B cell (primary cell): Measurements from ENCODE around the gene MYCN. TPM values are rescaled to one million over a fixed set of nuclear protein-coding genes. Genes with fewer than 3 reads are reported as not detected.
A peak's percentile ranks its signal among the peaks of the same experiment; 100 is the strongest.

Source experiments
- ATAC-seq: fragments of 200-7000 bp; cut with Tn5 transposase; one replicate; pipeline ENCODE4 v1.10.0; 2021; ENCODE audit warnings: low read depth, mild to moderate bottlenecking, moderate number of reproducible peaks, moderate library complexity
- CTCF ChIA-PET: fragments of 350-600 bp; sonication (Branson Sonifier 250); formaldehyde crosslinking; loops from one replicate; lab custom pipeline; 2021; ENCODE audit warnings: antibody characterized with exemption, inconsistent platforms; lab: Charles Lee
- POLR2A ChIA-PET: fragments of 350-600 bp; sonication (Branson Sonifier 250); formaldehyde crosslinking; loops from one replicate; lab custom pipeline; 2021; ENCODE audit warnings: antibody characterized with exemption; lab: Charles Lee
- DNase-seq: peaks from one replicate; pipeline ENCODE4 v3.0.0; 2013
- H2AFZ ChIP-seq: 2 replicates; pipeline ENCODE4 v1.6.1; 2012; ENCODE audit warnings: mild to moderate bottlenecking, low read depth, low read length; ENCODE audit not compliant: insufficient read depth, poor library complexity, severe bottlenecking
- H3K27ac ChIP-seq, 2 donors: 1 replicate in 1 of 2; 2 replicates in 1 of 2; pipeline ENCODE4 v1.5.1; 2012 to 2013; ENCODE audit warnings: low read length in 2 of 2, mild to moderate bottlenecking in 2 of 2, moderate library complexity in 1 of 2
- H3K27me3 ChIP-seq, 4 experiments: fragments of 200-600 bp in 1 of 4; sonication (generic) in 1 of 4; replicated peaks in 1 of 4; 1 replicate in 2 of 4; 2 replicates in 2 of 4; pipeline versions ENCODE4 v1.6.1 to v1.7.0; 2013 to 2016; ENCODE audit warnings: low read length in 3 of 4, mild to moderate bottlenecking in 2 of 4, mixed read lengths in 1 of 4, moderate library complexity in 1 of 4; ENCODE audit not compliant: insufficient read depth in 4 of 4, control insufficient read depth in 3 of 4; ENCODE audit errors: control extremely low read depth in 1 of 4
- H3K36me3 ChIP-seq, 2 experiments: replicated peaks in 1 of 2; 1 replicate in 1 of 2; 2 replicates in 1 of 2; pipeline versions ENCODE4 v1.6.1 to v1.7.1; 2013; ENCODE audit warnings: low read length in 1 of 2; ENCODE audit not compliant: insufficient read depth in 2 of 2, control insufficient read depth in 1 of 2; ENCODE audit errors: control extremely low read depth in 1 of 2, extremely low read depth in 1 of 2
- H3K4me1 ChIP-seq, 2 donors: fragments of 200-600 bp in 1 of 2; sonication (generic) in 1 of 2; 1 replicate in 1 of 2; 2 replicates in 1 of 2; pipeline versions ENCODE4 v1.5.1 to v1.6.1; 2013 to 2017; ENCODE audit warnings: low read length in 2 of 2; ENCODE audit not compliant: control insufficient read depth in 2 of 2, insufficient read depth in 2 of 2
- H3K4me2 ChIP-seq: replicated peaks from 2 replicates; pipeline ENCODE3; 2012; ENCODE audit warnings: mild to moderate bottlenecking, low read depth, low read length; ENCODE audit not compliant: poor library complexity, severe bottlenecking
- H3K4me3 ChIP-seq, 5 experiments: fragments of 200-600 bp in 1 of 5; sonication (generic) in 1 of 5; 1 replicate in 3 of 5; 2 replicates in 2 of 5; pipeline versions ENCODE4 v1.5.1 to v1.7.0; 2011 to 2016; ENCODE audit warnings: low read length in 4 of 5, mild to moderate bottlenecking in 4 of 5, low read depth in 2 of 5, control low read depth in 1 of 5, moderate library complexity in 1 of 5; ENCODE audit not compliant: insufficient read depth in 1 of 5; ENCODE audit errors: control extremely low read depth in 1 of 5, extremely low read depth in 1 of 5
- H3K79me2 ChIP-seq: fragments of 200-600 bp; sonication (generic); one replicate; pipeline ENCODE4 v1.6.0; 2016; ENCODE audit warnings: low read length; ENCODE audit not compliant: control insufficient read depth, insufficient read depth
- H3K9ac ChIP-seq: fragments of 200-600 bp; sonication (generic); 2 replicates; pipeline ENCODE4 v1.6.1; 2017; ENCODE audit warnings: mild to moderate bottlenecking, low read length, moderate library complexity
- H3K9me3 ChIP-seq, 3 donors: one replicate each; pipeline versions ENCODE4 v1.6.1 to v1.7.1; 2013; ENCODE audit warnings: low read length in 2 of 3; ENCODE audit not compliant: control insufficient read depth in 2 of 3, insufficient read depth in 1 of 3; ENCODE audit errors: control extremely low read depth in 1 of 3
- H4K20me1 ChIP-seq: 2 replicates; pipeline ENCODE4 v1.6.0; 2012; ENCODE audit warnings: mild to moderate bottlenecking, low read length; ENCODE audit not compliant: insufficient read depth, control insufficient read depth, poor library complexity, severe bottlenecking
- H3K27ac Mint-ChIP-seq: one replicate; pipeline ENCODE4 v1.8.0; 2021; ENCODE audit warnings: mixed read lengths
- H3K27me3 Mint-ChIP-seq: one replicate; pipeline ENCODE4 v1.8.0; 2021; ENCODE audit warnings: mixed read lengths
- H3K4me1 Mint-ChIP-seq: one replicate; pipeline ENCODE4 v1.8.0; 2021; ENCODE audit warnings: mixed read lengths
- H3K4me3 Mint-ChIP-seq: one replicate; pipeline ENCODE4 v1.8.0; 2021; ENCODE audit warnings: mixed read lengths
- H3K9me3 Mint-ChIP-seq: one replicate; pipeline ENCODE4 v1.8.0; 2022; ENCODE audit warnings: mixed read lengths; ENCODE audit not compliant: insufficient read depth
- EZH2 ChIP-seq: IDR thresholded peaks from 2 replicates; pipeline ENCODE4 v1.6.1; 2012; ENCODE audit warnings: borderline replicate concordance, low read depth, mild to moderate bottlenecking, moderate library complexity, low read length; ENCODE audit not compliant: insufficient read depth, poor library complexity, severe bottlenecking
- WGBS: methylation state at CpG from one replicate; pipeline ENCODE4 v1.1.5; 2013; ENCODE audit warnings: missing lambda C conversion rate; ENCODE audit not compliant: insufficient coverage; 5-methylcytosine and 5-hydroxymethylcytosine counted together
- intact Hi-C: fragments of 100-400 bp; cut with micrococcal nuclease; formaldehyde crosslinking; loops from one replicate; pipeline ENCODE4 v1.10.0; 2022
- polyA plus RNA-seq: library from polyadenylated mRNA; depleted of rRNA; stranded (reverse); fragments of >200 nt; gene quantifications from 2 replicates; pipeline ENCODE4 v1.2.3, GENCODE V29; 2012
- total RNA-seq, 2 donors: library from RNA; stranded (reverse); fragments of 120-200 nt in 1 of 2; gene quantifications; 1 replicate in 1 of 2; 2 replicates in 1 of 2; pipeline versions ENCODE4 v1.2.3 to v1.2.4, GENCODE V29; 2013 to 2022
- TF ChIP-seq, protein P1 (sequence below): fragments of 200-600 bp; IDR thresholded peaks from one replicate; pipeline ENCODE4 v1.8.0; 2022; ENCODE audit warnings: antibody characterized with exemption, mild to moderate bottlenecking

MYCN gene
- total and polyA plus RNA-seq, 2 donors (not counting 1 experiment from before 2014, with no cell fraction given) = not detected

DNA sequence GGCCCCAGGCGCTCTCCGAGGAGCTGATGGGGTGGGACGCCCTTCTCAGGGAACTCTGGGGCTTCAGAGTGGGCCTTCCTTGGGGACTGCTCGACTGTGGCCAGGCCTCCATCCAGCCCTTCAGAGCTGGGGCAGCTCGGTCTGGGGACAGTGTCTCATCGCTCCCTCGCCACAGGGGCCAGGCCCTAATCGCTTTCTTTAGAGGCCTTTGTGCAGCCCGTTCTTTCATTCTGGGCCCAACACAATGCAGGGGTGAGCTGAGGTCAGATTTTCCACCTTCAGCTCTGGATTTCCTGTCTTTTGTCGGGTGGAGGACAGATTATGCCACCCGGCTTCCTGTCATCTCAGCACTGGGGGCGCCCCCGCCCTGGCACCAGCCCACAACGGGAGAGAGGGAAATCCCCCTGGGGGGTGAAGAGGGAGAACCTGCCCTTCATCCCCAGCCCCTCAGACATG, 25.2 kb downstream of the MYCN start:
- TF ChIP-seq EZH2 = no peak
- TF ChIP-seq, protein P1, sequence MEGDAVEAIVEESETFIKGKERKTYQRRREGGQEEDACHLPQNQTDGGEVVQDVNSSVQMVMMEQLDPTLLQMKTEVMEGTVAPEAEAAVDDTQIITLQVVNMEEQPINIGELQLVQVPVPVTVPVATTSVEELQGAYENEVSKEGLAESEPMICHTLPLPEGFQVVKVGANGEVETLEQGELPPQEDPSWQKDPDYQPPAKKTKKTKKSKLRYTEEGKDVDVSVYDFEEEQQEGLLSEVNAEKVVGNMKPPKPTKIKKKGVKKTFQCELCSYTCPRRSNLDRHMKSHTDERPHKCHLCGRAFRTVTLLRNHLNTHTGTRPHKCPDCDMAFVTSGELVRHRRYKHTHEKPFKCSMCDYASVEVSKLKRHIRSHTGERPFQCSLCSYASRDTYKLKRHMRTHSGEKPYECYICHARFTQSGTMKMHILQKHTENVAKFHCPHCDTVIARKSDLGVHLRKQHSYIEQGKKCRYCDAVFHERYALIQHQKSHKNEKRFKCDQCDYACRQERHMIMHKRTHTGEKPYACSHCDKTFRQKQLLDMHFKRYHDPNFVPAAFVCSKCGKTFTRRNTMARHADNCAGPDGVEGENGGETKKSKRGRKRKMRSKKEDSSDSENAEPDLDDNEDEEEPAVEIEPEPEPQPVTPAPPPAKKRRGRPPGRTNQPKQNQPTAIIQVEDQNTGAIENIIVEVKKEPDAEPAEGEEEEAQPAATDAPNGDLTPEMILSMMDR = no peak
- no peak overlapping the region for H3K4me3 ChIP-seq
- peaks cover 0 to 2% (median 0%) of the 10 kb centered on the region in 4 experiments for H3K27me3 ChIP-seq
- ATAC-seq (no peak), DNase-seq (no peak)
- peaks cover 5% of the 10 kb centered on the region for H3K27me3 Mint-ChIP-seq
- H3K9me3 Mint-ChIP-seq = no peaks in the 10 kb centered on the region
- no peak overlapping the region for H3K4me3 Mint-ChIP-seq
- H3K79me2 ChIP-seq = no peaks in the 10 kb centered on the region
- H3K4me2 ChIP-seq = peak overlapping the region; percentile 49
- H3K4me1 ChIP-seq = peaks cover 9 to 16% of the 10 kb centered on the region in 2 donors
- no peaks in the 10 kb centered on the region for H4K20me1 ChIP-seq
- peak overlapping the region; percentile 6 for H3K9ac ChIP-seq
- intact Hi-C loops = no loop called here
- H2AFZ ChIP-seq = peak overlapping the region; percentile 36
- H3K9me3 ChIP-seq = no peaks in the 10 kb centered on the region
- CTCF ChIA-PET = no interaction called here
- peaks cover 17% of the 10 kb centered on the region for H3K4me1 Mint-ChIP-seq
- no peaks in the 10 kb centered on the region for H3K36me3 ChIP-seq
- 50% methylated on average over 12 of the region's 14 CpGs for WGBS
- no peak overlapping the region for H3K27ac Mint-ChIP-seq
- no peak overlapping the region for H3K27ac ChIP-seq
- POLR2A ChIA-PET = no interaction called here

DNA sequence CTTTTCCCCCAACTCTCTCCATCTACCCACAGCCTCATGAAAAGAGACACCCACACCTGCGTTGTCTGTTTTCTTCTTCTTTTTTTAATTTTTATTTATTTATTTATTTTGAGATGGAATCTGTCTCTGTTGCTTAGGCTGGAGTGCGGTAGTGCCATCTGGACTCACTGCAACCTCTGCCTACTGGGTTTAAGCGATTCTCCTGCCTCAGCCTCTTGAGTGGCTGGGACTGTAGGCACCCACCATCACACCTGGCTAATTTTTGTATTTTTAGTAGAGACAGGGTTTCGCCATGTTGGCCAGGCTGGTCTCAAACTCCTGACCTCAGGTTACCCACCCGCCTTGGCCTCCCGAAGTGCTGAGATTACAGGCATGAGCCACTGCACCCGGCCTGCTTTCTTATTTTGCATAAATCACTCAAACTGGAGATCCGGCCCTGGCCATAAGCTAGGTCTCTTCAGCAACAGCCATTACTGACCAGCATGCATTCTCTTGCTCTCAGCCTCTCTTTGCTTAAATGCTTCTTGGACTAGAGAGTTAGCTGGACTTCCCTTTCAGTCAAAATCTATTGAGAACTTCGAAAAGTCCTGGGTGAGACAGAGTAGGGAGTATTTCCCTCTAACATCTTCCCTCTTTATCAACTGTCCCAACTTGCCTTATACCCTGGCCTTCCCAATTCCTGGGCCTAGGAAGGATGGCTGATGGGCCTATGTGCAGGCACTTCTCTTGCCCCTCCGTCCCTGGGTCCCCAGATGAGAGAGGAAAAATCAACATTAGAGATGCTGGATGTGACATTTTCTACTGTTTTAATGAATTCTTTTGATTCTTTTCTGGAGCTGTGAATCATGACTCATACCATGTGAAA, 27.3 kb downstream of the MYCN start:
- H3K27ac ChIP-seq = no peak overlapping the region
- Mint-ChIP-seq H3K9me3 (no peaks in the 10 kb centered on the region), H3K27ac (no peak overlapping the region), H3K4me3 (no peak overlapping the region), H3K27me3 (peaks cover 7% of the 10 kb centered on the region), H3K4me1 (peaks cover 17% of the 10 kb centered on the region)
- ATAC-seq = no peak
- TF ChIP-seq, protein P1 = no peak
- TF ChIP-seq EZH2 = no peak
- H3K36me3 ChIP-seq = no peaks in the 10 kb centered on the region
- H3K79me2 ChIP-seq = no peaks in the 10 kb centered on the region
- H3K4me3 ChIP-seq = no peak overlapping the region
- CTCF ChIA-PET = no interaction called here
- H3K9ac ChIP-seq = no peak overlapping the region
- H3K9me3 ChIP-seq = peaks cover 0 to 3% (median 0%) of the 10 kb centered on the region in 3 donors
- 94% methylated on average over 5 of the region's 10 CpGs for WGBS
- H3K4me1 ChIP-seq = peaks cover 9 to 16% of the 10 kb centered on the region in 2 donors
- no peaks in the 10 kb centered on the region for H4K20me1 ChIP-seq
- no peak overlapping the region for H3K4me2 ChIP-seq
- H2AFZ ChIP-seq = no peak overlapping the region
- peaks cover 0 to 7% (median 0%) of the 10 kb centered on the region in 4 experiments for H3K27me3 ChIP-seq
- DNase-seq = no peak
- POLR2A ChIA-PET = no interaction called here
- intact Hi-C loops = no loop called here
